Fibroblast of the aortic adventitia (primary cell): ENCODE data around the gene ACY1. TPM values are rescaled to one million over a fixed set of nuclear protein-coding genes. Genes with fewer than 3 reads are reported as not detected.

Experiments
- DNase-seq: peaks from one replicate; pipeline ENCODE4 v3.0.0-alpha.2; 2010; ENCODE audit warnings: low read depth
- H3K4me3 ChIP-seq: 2 replicates; pipeline ENCODE4 v1.5.1; 2011; ENCODE audit warnings: low read depth, mild to moderate bottlenecking, control low read depth, low read length, moderate library complexity
- total RNA-seq: library from RNA; depleted of rRNA; stranded (reverse); fragments of >200 nt; gene quantifications from 2 replicates; pipeline ENCODE4 v1.2.3, GENCODE V29; 2012; ENCODE audit warnings: low replicate concordance
- TF ChIP-seq, protein P1 (sequence below): IDR thresholded peaks from 2 replicates; pipeline ENCODE4 v1.5.1; 2011; ENCODE audit warnings: mild to moderate bottlenecking, low read length, control low read depth, inconsistent platforms; ENCODE audit not compliant: insufficient read depth

Gene ACY1
- total RNA-seq, 1 donor: 26.7 TPM

DNA sequence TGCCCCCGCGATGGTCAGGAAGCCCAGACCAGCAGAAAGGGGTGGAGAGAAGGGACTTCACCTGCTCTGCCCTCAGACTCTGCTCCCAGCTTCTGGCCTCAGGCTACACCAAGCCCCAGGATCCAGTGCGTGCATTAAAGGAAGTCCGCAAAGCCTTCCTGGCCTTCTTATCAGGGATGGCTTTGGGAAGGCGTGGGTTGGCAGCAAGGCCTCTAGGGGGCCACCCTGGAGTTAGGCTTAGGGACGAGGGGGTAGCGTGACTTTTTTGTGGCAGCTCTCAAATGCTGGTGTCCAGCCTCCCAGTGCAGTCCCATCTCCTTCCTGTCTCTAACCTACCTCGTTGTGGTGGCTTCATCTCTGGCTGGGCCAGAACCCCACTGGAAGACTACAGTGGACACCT, 31.3 kb downstream of the ACY1 start:
- DNase-seq: no peak
- TF ChIP-seq, protein P1, sequence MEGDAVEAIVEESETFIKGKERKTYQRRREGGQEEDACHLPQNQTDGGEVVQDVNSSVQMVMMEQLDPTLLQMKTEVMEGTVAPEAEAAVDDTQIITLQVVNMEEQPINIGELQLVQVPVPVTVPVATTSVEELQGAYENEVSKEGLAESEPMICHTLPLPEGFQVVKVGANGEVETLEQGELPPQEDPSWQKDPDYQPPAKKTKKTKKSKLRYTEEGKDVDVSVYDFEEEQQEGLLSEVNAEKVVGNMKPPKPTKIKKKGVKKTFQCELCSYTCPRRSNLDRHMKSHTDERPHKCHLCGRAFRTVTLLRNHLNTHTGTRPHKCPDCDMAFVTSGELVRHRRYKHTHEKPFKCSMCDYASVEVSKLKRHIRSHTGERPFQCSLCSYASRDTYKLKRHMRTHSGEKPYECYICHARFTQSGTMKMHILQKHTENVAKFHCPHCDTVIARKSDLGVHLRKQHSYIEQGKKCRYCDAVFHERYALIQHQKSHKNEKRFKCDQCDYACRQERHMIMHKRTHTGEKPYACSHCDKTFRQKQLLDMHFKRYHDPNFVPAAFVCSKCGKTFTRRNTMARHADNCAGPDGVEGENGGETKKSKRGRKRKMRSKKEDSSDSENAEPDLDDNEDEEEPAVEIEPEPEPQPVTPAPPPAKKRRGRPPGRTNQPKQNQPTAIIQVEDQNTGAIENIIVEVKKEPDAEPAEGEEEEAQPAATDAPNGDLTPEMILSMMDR: peak; percentile 42
- no peak overlapping the region for H3K4me3 ChIP-seq

DNA sequence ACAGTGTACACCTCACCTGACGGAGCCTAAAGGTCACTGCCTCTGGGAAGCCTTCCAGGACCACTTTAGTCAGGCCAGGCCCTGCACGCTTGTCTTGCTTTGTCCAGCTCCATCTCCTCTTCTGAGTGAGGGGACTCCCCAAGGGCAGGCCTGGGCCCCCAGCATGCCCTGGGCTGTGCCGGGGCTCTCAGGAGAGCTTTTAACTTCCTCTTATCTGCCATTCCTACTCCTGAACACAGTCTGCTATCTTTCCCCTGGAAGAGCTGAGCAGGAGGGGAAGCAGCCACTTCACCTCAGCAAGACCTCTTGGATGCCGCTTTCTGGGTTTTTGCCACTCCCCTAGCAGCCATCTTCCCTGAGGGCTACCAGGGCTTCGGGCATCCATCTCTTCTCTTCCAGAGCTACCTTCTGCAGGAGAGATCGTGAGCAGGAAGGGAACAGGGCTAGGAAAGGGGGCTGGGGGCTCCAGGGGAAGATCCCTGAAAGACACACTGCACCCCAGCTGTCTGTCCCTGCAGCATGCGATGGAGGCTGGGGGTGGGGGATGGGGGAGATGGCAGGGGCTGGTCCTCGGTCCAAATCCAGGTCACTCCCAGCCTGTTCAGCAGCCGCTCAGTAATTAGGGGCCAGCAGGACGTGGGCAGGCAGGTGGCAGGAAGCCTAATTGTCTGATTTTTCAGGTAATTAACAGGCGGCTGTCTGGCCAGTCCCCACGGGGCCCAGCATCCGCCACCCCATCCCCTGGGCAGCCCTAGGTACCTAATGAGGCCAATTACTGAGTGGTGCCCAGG, 32.3 kb downstream of the ACY1 start:
- TF ChIP-seq, protein P1: no peak
- no peak overlapping the region for H3K4me3 ChIP-seq
- no peak for DNase-seq

GRCh38 chr3:52017586-52017985, 34.3 kb downstream of the ACY1 start:
- no peak overlapping the region for H3K4me3 ChIP-seq
- no peak for DNase-seq
- TF ChIP-seq, protein P1: no peak

DNA sequence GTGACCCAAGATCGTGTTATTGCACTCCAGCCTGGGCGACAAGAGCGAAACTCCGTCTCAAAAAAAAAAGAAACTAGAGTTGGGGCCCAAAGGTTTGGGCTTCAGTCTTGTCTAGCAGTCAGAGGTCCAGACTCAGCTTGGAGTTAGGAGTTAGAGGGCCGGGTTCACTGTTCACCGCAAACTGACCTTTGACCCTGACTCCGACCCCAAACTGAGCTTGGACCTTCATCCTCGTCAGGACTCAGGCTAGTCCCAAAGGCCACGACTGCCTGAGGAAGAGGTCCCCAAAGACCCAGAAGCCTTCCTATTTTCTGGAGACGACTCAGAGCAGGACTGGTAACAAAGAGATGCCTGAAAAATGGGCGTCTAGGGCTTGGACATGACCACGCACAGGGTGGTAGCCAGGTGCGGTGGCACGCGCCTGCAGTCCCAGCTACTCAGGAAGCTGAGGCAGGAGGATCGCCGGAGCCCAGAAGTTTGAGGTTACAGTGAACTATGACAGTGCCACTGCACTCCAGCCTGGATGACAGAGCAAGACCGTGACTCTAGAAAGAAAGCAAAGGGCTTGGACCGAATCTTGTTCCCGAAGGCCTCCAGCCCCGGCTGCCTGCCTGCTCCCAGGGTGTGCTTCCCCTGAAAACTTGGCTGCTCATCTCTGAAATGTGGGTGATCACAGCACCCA, 35.1 kb downstream of the ACY1 start:
- DNase-seq: no peak
- TF ChIP-seq, protein P1: no peak
- H3K4me3 ChIP-seq: no peak overlapping the region

GRCh38 chr3:52019352-52020080, 36.2 kb downstream of the ACY1 start:
- no peak for DNase-seq
- no peak overlapping the region for H3K4me3 ChIP-seq
- TF ChIP-seq, protein P1: no peak

DNA sequence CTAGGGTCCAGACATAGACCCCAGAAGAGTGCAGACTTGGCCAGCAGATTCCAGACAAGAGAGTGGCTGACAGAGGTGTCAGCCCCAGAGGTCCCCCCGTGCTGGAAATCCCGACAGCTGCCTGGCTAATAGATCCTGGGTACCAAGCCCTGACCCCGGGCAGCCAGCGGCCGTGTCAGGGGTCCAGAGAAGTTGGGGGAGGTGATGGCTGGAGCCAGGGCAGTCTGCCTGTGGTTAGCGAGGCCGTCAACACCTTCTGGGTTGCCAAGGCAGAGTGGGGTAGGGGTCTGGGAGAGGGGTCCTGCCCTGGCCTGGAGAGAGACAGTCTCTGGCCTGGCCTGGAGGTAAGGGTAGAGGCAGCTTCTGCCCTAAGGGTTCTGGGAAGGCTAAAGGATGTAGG, 37.5 kb downstream of the ACY1 start:
- TF ChIP-seq, protein P1: no peak
- no peak overlapping the region for H3K4me3 ChIP-seq
- DNase-seq: no peak
